Heart left ventricle (tissue), 16 donors: ENCODE data around the gene PGAP6. TPM values are rescaled to one million over a fixed set of nuclear protein-coding genes. Genes with fewer than 3 reads are reported as not detected.

Source experiments
- ATAC-seq, 4 donors: fragments of 200-7000 bp; cut with Tn5 transposase; one replicate each; pipeline ENCODE4 v1.9.1; 2020 to 2022; ENCODE audit warnings: moderate library complexity in 4 of 4, mild to moderate bottlenecking in 3 of 4, moderate number of reproducible peaks in 1 of 4
- DNase-seq, 5 donors: peaks; one replicate each; pipeline ENCODE4 v3.0.0-alpha.2; 2020
- H3K27ac ChIP-seq, 12 donors: fragments of 200-600 bp; sonication (generic) in 4 of 12; one replicate each; pipeline versions ENCODE4 v1.5.0 to v1.8.0; 2016 to 2022; ENCODE audit warnings: mild to moderate bottlenecking in 2 of 12
- H3K27me3 ChIP-seq, 9 donors: fragments of 200-600 bp; sonication (generic) in 2 of 9; one replicate each; pipeline versions ENCODE4 v1.5.1 to v1.8.0; 2016 to 2022; ENCODE audit warnings: mild to moderate bottlenecking in 3 of 9
- H3K36me3 ChIP-seq, 9 donors: fragments of 200-600 bp; sonication (generic) in 2 of 9; one replicate each; pipeline versions ENCODE4 v1.5.0 to v1.8.0; 2018 to 2022; ENCODE audit warnings: mild to moderate bottlenecking in 2 of 9
- H3K4me1 ChIP-seq, 12 donors: fragments of 200-600 bp; sonication (generic) in 4 of 12; one replicate each; pipeline versions ENCODE4 v1.5.0 to v1.8.0; 2016 to 2022; ENCODE audit warnings: mild to moderate bottlenecking in 3 of 12
- H3K4me3 ChIP-seq, 12 donors: fragments of 200-600 bp; sonication (generic) in 4 of 12; one replicate each; pipeline versions ENCODE4 v1.5.0 to v1.8.0; 2017 to 2022; ENCODE audit warnings: mild to moderate bottlenecking in 9 of 12, moderate library complexity in 4 of 12
- H3K9me3 ChIP-seq, 12 donors: fragments of 200-600 bp; sonication (generic) in 4 of 12; one replicate each; pipeline versions ENCODE4 v1.5.0 to v1.8.0; 2016 to 2022; ENCODE audit warnings: mild to moderate bottlenecking in 1 of 12
- POLR2A ChIP-seq, 2 donors: fragments of 450-650 bp; IDR thresholded peaks; one replicate each; pipeline ENCODE4 v1.6.1; 2017; ENCODE audit warnings: antibody characterized with exemption in 2 of 2, mild to moderate bottlenecking in 2 of 2, moderate library complexity in 2 of 2
- WGBS, 4 donors: extraction: QIAGEN DNeasy Blood & Tissue Kit in 2 of 4; methylation state at CpG; one replicate each; pipeline versions ENCODE4 v1.1.5 to v1.1.7; 2013 to 2018; 5-methylcytosine and 5-hydroxymethylcytosine counted together
- intact Hi-C, 10 donors: fragments of 100-400 bp; cut with DNase I; formaldehyde crosslinking; loops; one replicate each; pipeline versions ENCODE4 v1.11.1 to v1.14.2; 2022
- polyA plus RNA-seq, 2 donors: library from polyadenylated mRNA; stranded (reverse); fragments of 200-250 nt; gene quantifications; one replicate each; pipeline ENCODE4 v1.2.3, GENCODE V29; 2013
- total RNA-seq, 9 donors: library from RNA; depleted of rRNA in 2 of 9; stranded (reverse); fragments of >200 nt in 2 of 9; fragmentation: NEBNext Ultra II Directional in 3 of 9; extraction: Animal tissue kit (Norgen Biotek cat#: 25700) in 3 of 9; gene quantifications; one replicate each; pipeline versions ENCODE4 v1.1.0 to v1.2.4, GENCODE V29; 2016 to 2023
- TF ChIP-seq, protein P1 (sequence below), 12 donors: fragments of 200-600 bp; sonication (generic) in 4 of 12; IDR thresholded peaks; one replicate each; pipeline versions ENCODE4 v1.5.0 to v1.8.0; 2018 to 2022; ENCODE audit warnings: antibody characterized with exemption in 12 of 12, mild to moderate bottlenecking in 5 of 12
- donor health status: ischemic (EF 13 %, LVEDD 7.1; RV severe dilation, severe dysfunction).
- donor health status: healthy with polysubstance abuse.
- donor health status: DM: no; HTN: yes; CAD: no.
- donor health status: DM: no; HTN: no; CAD: no.
- donor health status: ischemic (EF 25% LVEDD 6.9; RV normal size, moderate dysfunction).
- donor health status: ischemic (EF 25% LVEDD 5.7; RV mildly dilated, moderate dysfunction).
- donor health status: healthy.
- donor health status: DM: yes; HTN: yes; CAD: no.
- donor health status: ischemic (EF 35%, LVEDD 5.7; RV mildly dilated, moderate dysfunction).
- donor health status: nonischemic (EF 11% LVEDD 7.7; RV severe dilation, severe dysfunction).
- donor health status: DM: yes; HTN: yes; CAD: no.
- donor health status: PGD.
- donor health status: ischemic (EF 29% LVEDD 5.4; RV normal size, mild dysfunction).
- donor health status: nonischemic (EF 23%, LVEDD 6.1; RV moderate dilation, normal function).

Gene PGAP6
- total and polyA plus RNA-seq, 11 donors: 30.1 to 65.3 (median 44.9) TPM

DNA sequence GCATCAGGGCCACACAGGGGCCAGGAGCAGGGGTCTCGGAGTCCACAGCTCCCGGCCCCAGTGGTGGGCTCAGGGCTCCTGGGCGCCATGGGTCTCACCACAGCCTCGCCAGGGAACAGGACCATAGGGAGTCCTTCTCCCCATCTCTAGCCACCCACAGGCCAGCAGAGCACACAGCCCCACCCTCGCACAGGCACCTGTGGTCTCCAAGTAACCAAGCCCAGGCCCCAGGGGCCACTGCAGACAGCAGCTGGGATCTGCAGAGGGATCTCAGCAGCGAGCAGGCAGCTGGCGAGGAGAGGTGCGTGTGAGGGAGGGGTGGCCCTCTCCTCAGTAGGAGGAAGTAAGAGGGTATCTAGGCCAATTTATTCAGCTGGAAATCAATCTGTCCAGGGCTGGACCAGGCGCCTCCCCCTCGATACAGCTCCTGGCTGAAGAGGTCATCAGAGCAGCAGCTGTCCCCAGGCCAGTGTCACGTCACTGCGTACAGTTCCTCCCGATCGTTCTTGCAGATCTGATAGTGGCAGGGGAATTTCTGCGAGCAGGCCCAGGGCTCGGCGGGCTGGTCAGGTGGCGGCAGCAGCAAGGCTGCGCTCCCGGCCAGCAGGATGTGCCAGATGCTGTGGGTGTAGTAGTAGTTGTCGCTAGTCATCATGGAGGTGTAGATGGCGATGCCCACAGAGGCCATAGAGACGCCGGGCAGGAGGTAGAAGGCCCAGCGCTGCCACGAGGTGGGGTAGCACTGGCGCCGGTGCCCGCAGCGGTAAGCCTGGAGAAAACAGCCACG is 10.1 kb downstream of the PGAP6 start:
- TF ChIP-seq, protein P1, sequence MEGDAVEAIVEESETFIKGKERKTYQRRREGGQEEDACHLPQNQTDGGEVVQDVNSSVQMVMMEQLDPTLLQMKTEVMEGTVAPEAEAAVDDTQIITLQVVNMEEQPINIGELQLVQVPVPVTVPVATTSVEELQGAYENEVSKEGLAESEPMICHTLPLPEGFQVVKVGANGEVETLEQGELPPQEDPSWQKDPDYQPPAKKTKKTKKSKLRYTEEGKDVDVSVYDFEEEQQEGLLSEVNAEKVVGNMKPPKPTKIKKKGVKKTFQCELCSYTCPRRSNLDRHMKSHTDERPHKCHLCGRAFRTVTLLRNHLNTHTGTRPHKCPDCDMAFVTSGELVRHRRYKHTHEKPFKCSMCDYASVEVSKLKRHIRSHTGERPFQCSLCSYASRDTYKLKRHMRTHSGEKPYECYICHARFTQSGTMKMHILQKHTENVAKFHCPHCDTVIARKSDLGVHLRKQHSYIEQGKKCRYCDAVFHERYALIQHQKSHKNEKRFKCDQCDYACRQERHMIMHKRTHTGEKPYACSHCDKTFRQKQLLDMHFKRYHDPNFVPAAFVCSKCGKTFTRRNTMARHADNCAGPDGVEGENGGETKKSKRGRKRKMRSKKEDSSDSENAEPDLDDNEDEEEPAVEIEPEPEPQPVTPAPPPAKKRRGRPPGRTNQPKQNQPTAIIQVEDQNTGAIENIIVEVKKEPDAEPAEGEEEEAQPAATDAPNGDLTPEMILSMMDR (IDR thresholded peaks at IDR 0.05): no peak
- TF ChIP-seq POLR2A (IDR thresholded peaks at IDR 0.05): no peak
- Histone ChIP-seq H3K27ac (peak overlapping the region in 2 of 12 donors; percentile 68 to 77), H3K4me1 (peaks cover 3 to 22% (median 15%) of the 10 kb centered on the region in 12 donors), H3K9me3 (no peaks in the 10 kb centered on the region), H3K27me3 (no peaks in the 10 kb centered on the region), H3K4me3 (no peak overlapping the region), H3K36me3 (peaks cover 0 to 78% (median 52%) of the 10 kb centered on the region in 9 donors)
- ATAC-seq (no peak), DNase-seq (peak in 1 of 5 donors; percentile 63)
- intact Hi-C loops: no loop called here
- WGBS, 4 donors: 84 to 90% (median 88%) methylated on average over 22 to 31 of the region's 31 CpGs

DNA sequence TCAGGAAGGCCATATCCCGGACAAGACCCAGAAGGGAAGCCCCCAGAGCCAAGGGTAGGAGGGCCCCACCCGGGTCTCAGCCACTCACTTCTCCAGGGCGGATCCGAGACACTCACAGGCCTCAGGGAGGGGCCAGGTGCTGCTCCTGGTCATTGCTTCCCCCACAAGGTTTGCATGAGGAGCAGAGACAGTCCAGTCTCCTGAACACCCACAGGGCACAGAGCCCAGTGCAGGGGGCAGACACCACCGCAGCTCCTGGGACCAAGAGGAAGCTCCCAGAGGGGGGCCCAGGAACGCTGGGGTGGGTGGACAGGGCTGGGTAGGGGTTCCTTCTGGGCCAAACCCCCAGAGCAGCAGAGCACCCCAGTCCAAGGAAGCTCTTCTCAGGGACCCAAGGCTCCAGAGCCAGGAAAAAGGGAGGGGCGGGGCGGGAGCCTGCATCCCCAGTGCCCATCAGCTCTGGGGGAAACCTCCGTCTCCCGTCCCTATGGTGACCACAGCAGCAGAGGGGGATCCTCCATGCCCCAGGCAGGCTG is 10.7 kb downstream of the PGAP6 start:
- Histone ChIP-seq H3K4me1 (peaks cover 3 to 22% (median 15%) of the 10 kb centered on the region in 12 donors), H3K4me3 (peak overlapping the region in 10 of 12 donors; percentile 45 to 61 (median 53)), H3K27ac (peak overlapping the region in 11 of 12 donors; percentile 31 to 86 (median 68)), H3K36me3 (peaks cover 0 to 76% (median 51%) of the 10 kb centered on the region in 9 donors), H3K9me3 (no peaks in the 10 kb centered on the region), H3K27me3 (no peaks in the 10 kb centered on the region)
- intact Hi-C loops: no loop called here
- WGBS, 4 donors: 44 to 66% (median 55%) methylated on average over 8 to 10 of the region's 10 CpGs
- DNase-seq (peak in 2 of 5 donors; percentile 28 to 59), ATAC-seq (peak in 3 of 4 donors; percentile 4 to 7 (median 7))
- TF ChIP-seq, protein P1 (IDR thresholded peaks at IDR 0.05): no peak
- no peak for TF ChIP-seq POLR2A (IDR thresholded peaks at IDR 0.05)

DNA sequence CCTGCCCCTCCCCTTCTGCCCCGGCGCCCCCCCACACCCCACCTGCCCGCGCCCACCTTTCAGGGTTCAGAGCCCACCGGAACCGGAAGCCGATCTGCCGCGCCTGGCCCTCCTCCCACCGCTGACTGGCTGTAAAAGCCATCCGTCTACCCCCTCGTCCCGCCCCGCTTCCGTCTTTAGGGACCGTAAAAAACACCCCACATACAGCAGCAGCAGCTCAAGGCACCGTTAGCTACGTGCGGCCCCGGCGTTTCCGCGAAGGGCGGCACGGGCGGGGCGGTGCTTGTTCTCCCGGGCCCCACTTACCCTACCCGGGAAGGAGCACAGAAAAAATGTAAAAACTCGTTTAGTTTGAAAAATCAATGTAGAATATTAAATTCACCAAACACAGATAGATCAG is 11.3 kb downstream of the PGAP6 start, which contains the start of gene MRPL28:
MRPL28 (minus strand) TSS at position 96 of the 400 bp plus-strand sequence. CDS start 320 bp downstream, outside the sequence.
- peak in 1 of 2 donors; percentile 55 for TF ChIP-seq POLR2A (IDR thresholded peaks at IDR 0.05)
- TF ChIP-seq, protein P1 (IDR thresholded peaks at IDR 0.05): no peak
- H3K4me3 ChIP-seq: peak within 1 kb of the TSS in 11 of 12 donors; percentile 28 to 61 (median 52)
- H3K27me3 ChIP-seq: no peaks in the 10 kb centered on the region
- peak; percentile 94 to 96 (median 95) for DNase-seq
- H3K9me3 ChIP-seq: no peaks in the 10 kb centered on the region
- 0 to 2% (median 1%) methylated on average over 18 to 30 of the region's 30 CpGs for WGBS, 4 donors
- ATAC-seq: peak; percentile 90 to 98 (median 94)
- peaks cover 0 to 72% (median 48%) of the 10 kb centered on the region in 9 donors for H3K36me3 ChIP-seq
- H3K27ac ChIP-seq: peak within 1 kb of the TSS in 11 of 12 donors; percentile 31 to 86 (median 68)
- peaks cover 3 to 22% (median 15%) of the 10 kb centered on the region in 12 donors for H3K4me1 ChIP-seq
- intact Hi-C loops: no loop called here
